ENCODE data around the gene MBNL3.
A peak's percentile ranks its signal among the peaks of the same experiment; 100 is the strongest.
"Not testable (repeated sequence)": the region's sequence is repeated elsewhere in the genome, so short reads cannot be mapped to it uniquely, and the experiment has no call there.

The MBNL3 gene

GRCh38 chrX:132474544-132475248 lies 14.1 kb downstream of the MBNL3 start:
- DNase-seq = no peak

GRCh38 chrX:132472397-132472796 lies 16.4 kb downstream of the MBNL3 start:
- DNase-seq = no peak

- DNase-seq = no peak
Measured at GRCh38 chrX:132470831-132471230, 18.0 kb downstream of the MBNL3 start.

GRCh38 chrX:132470179-132470578 lies 18.7 kb downstream of the MBNL3 start:
- no peak for DNase-seq

GRCh38 chrX:132468454-132468853 lies 20.4 kb downstream of the MBNL3 start:
- DNase-seq = no peak

GRCh38 chrX:132467989-132468388 lies 20.8 kb downstream of the MBNL3 start:
- no peak for DNase-seq

- no peak for DNase-seq
Measured at GRCh38 chrX:132467026-132467425, 21.8 kb downstream of the MBNL3 start.

- no peak for DNase-seq
Measured at GRCh38 chrX:132463411-132463810, 25.4 kb downstream of the MBNL3 start.

- no peak for DNase-seq
Measured at GRCh38 chrX:132461886-132462285, 27.0 kb downstream of the MBNL3 start.

GRCh38 chrX:132452911-132453550 lies 35.8 kb downstream of the MBNL3 start:
- no peak for DNase-seq

GRCh38 chrX:132445909-132446308 lies 42.9 kb downstream of the MBNL3 start:
- DNase-seq = not testable (repeated sequence)

- no peak for DNase-seq
Measured at GRCh38 chrX:132444936-132445335, 43.9 kb downstream of the MBNL3 start.

GRCh38 chrX:132443196-132444135 lies 45.4 kb downstream of the MBNL3 start:
- DNase-seq = no peak

- no peak for DNase-seq
Measured at GRCh38 chrX:132442691-132443090, 46.1 kb downstream of the MBNL3 start.

- no peak for DNase-seq
Measured at GRCh38 chrX:132435222-132435621, 53.6 kb downstream of the MBNL3 start.

- DNase-seq = no peak
Measured at GRCh38 chrX:132433551-132433950, 55.3 kb downstream of the MBNL3 start.

- no peak for DNase-seq
Measured at GRCh38 chrX:132433001-132433400, 55.8 kb downstream of the MBNL3 start.

GRCh38 chrX:132428896-132429295 lies 59.9 kb downstream of the MBNL3 start:
- no peak for DNase-seq

- DNase-seq = peak; percentile 23
Measured at GRCh38 chrX:132426695-132427281, 62.0 kb downstream of the MBNL3 start.

- DNase-seq = no peak
Measured at GRCh38 chrX:132425744-132426318, 63.0 kb downstream of the MBNL3 start.

GRCh38 chrX:132423323-132423722 lies 65.5 kb downstream of the MBNL3 start:
- no peak for DNase-seq

- no peak for DNase-seq
Measured at GRCh38 chrX:132415012-132415411, 73.8 kb downstream of the MBNL3 start.

GRCh38 chrX:132414404-132414803 lies 74.4 kb downstream of the MBNL3 start:
- no peak for DNase-seq
